IMR-90 (cell line): ENCODE data around the gene MADD.

Source experiments
- BHLHE40 ChIP-seq: fragments of 150-350 bp; IDR thresholded peaks from 2 replicates; pipeline ENCODE4 v1.6.1; 2016; ENCODE audit warnings: mild to moderate bottlenecking, low read depth, low read length
- CEBPB ChIP-seq: IDR thresholded peaks from 2 replicates; pipeline ENCODE4 v1.6.1; 2012; ENCODE audit warnings: low read depth, low read length, improper control_type of control experiment
- CTCF ChIP-seq: conservative IDR thresholded peaks from 2 replicates; pipeline ENCODE4 v1.5.1; 2012; ENCODE audit warnings: mild to moderate bottlenecking, low read depth, low read length, improper control_type of control experiment
- NFE2L2 ChIP-seq: fragments of 150-350 bp; IDR thresholded peaks from 2 replicates; pipeline ENCODE4 v1.6.1; 2016; ENCODE audit warnings: low read depth, mild to moderate bottlenecking, low read length
- POLR2A ChIP-seq: IDR thresholded peaks from 2 replicates; pipeline ENCODE4 v1.6.1; 2012; ENCODE audit warnings: mild to moderate bottlenecking, low read depth, low read length
- RAD21 ChIP-seq: IDR thresholded peaks from 2 replicates; pipeline ENCODE4 v1.6.1; 2012; ENCODE audit warnings: low read length, improper control_type of control experiment
- RFX5 ChIP-seq: IDR thresholded peaks from 2 replicates; pipeline ENCODE4 v1.8.0; 2012; ENCODE audit warnings: low read depth, mild to moderate bottlenecking, low read length, moderate library complexity

GRCh38 chr11:47359586-47359985, 89.7 kb downstream of the MADD start:
- no peak for TF ChIP-seq POLR2A
- no peak for TF ChIP-seq CTCF
- no peak for TF ChIP-seq BHLHE40
- no peak for TF ChIP-seq NFE2L2
- TF ChIP-seq CEBPB: no peak
- no peak for TF ChIP-seq RAD21
- no peak for TF ChIP-seq RFX5
